Nucleus accumbens (tissue), 56 donors: Measurements from ENCODE around the gene C5orf24.
"Not testable (repeated sequence)": the region's sequence is repeated elsewhere in the genome, so short reads cannot be mapped to it uniquely, and the experiment has no call there.

ENCODE experiments used
- DNase-seq, 56 donors: peaks; one replicate each; lab custom pipeline; 2025; lab: John Stamatoyannopoulos, UW

Gene C5orf24

DNA sequence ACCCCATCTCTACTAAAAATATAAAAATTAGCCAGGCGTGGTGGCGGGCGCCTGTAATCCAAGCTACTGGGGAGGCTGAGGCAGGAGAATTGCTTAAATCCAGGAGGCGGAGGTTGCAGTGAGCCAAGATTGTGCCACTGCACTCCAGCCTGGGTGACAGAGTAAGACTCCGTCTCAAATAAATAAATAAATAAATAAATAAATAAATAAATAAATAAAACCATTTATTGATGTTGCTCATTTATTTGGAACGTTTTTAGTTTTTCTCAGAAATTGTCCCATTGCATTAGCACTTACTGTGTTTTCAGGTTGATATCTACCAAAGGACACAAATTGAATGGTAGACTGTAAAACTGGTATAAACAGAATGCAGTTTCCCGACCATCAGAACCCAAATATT is 10.7 kb downstream of the C5orf24 start:
- DNase-seq: not testable (repeated sequence)

DNA sequence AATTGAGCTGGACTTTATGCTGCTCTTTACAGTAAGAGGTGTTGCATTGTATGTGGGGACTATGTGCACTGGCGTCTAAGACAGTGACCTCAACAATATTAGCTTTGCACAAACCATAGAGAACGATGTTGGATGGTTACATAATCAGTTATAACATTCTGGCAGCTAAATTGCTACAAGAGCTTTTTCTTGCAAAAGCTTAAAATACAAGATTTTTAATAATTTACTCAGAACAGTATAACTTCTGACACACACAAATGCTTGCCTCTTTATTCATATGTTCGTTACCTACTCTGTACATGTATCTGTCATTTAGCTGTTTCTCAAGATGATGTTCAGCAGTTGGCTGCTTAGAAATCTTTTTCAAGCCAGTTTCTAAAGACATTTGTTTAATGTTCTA is 11.6 kb downstream of the C5orf24 start:
- no peak for DNase-seq

DNA sequence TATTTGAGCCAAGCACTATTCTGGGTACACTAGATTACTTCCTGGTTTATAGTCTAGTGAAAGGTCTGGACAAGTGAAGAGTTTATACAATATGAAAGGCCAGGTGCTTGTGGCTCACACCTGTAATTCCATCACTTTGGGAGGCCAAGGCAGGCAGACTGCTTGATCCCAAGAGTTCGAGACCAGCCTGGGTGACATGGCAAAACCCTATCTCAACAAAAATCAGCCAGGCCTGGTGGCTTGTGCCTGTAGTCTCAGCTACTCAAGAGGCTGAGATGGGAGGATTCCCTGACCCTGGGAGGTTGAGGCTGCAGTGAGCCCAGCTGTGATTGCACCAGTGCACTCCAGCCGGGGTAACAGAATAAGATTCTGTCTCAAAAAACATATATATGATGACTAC is 18.9 kb downstream of the C5orf24 start:
- no peak for DNase-seq

DNA sequence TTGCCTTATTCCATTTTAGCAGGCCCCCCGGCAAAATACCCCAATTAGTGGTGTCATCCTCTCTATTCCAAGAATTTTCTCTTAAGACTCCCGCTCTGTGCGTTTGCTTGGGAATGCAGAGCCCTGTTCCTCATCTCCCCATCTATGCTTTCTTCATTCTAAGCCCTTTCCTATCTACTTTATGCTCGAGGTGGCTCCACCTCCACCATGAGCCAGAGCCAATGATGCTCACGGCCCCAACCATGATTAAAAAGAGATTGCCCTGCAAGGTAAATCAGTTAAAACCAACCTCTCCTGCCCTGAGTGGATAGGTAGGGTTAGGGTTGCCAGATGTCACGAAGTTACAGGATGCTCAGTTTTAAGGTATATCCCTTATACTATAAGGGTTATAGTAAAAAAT is 27.7 kb downstream of the C5orf24 start:
- peak in 22 of 56 donors; percentile 2 to 58 (median 19) for DNase-seq

DNA sequence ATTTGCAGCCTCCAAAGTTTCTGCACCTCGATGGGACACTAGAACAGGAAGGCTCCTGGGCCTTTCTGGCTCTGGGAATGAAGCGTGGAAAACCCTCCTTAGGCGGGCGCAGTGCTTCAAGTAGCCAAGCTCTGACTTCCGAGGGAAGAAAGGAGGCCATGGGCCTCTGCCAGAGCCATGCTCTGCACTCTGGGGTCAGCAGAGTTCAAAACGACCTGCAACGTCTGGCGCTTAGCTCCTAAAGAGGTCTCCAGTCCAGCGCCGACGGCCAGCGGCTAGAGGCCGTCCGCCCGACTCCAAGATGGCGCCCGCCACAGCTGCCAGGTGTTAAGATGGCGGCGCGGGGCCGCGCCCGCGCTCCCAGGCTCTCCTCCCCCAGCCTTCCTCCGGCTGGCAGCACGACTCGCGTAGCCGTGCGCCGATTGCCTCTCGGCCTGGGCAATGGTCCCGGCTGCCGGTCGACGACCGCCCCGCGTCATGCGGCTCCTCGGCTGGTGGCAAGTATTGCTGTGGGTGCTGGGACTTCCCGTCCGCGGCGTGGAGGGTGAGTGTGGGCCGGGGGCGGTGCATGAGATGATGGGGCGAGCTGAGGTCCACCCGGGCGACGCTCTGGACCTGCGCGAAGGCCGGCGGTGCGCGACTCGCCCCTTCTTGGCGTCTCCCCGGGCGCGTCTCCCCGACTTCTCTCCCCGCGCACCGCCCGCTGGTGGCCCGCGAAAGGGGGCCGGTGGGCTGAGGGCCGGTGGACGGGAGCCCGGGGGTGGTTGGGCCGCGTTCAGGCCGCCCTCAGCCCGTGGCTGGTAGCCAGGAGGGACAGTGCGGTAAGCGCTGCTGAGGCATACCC is 28.4 kb downstream of the C5orf24 start, which contains the start of gene TXNDC15:
TSS of gene TXNDC15 (plus strand) at position 385 of the 844 bp plus-strand sequence. CDS start at position 442, 57 bp downstream.
- DNase-seq: peak in 55 of 56 donors; percentile 20 to 90 (median 79)

DNA sequence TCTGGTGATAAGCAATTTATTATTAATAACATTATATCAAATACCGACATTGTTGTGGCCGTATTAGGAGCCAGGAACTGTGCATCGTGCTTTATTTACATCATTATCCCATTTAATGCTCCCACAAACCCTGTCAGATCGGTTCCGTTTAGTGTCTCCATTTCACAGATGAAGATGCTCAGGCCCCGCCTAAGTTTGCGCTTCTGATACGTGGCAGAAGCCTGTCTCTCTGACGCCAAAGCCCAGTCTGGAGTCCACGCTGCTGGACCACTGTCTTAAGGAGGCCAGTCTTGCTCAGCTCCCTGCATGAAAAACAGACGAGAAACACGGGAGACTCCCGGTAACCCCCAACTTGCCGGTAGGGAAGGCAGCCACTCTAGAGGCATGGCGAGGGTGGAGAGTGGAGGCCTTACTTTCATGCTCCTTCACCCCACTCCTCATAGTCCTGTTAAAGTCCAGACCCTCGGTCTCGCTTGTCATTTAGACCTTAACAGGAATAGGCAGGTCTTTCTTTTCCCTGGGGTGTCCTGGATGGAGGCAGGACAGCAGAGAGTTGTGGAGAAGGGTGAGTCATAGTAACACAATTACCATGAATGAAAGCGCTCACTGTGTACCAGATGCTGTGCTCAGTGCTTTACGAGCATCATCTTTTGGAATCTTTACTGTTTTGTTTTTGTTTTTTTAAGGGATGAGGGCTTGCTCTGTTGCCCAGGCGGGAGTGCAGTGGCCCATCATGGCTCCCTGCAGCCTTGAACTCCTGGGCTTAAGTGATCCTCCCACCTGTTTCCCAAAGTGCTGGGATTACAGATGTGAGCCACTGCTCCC is 29.3 kb downstream of the C5orf24 start:
- peak in 51 of 56 donors; percentile 16 to 81 (median 59) for DNase-seq

DNA sequence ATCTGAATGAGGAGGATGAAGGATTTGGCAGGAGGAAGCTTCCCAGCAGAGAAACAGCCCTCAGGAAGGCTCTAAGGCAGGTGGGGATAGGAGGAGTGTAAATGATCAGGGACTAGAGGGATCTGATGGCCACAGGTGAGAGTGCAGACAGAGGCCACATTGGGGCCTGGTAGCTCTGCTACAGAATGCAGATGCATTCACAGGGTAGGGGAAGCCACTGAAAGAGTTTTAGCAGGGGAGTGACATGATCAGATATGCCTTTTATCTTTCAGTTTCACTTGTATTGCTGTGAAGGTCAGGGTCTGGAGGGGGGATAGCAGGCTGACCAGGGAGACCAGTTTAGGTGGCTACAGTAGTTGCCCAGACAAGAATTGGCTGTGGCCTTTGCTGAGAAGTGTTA is 31.4 kb downstream of the C5orf24 start:
- DNase-seq: no peak

DNA sequence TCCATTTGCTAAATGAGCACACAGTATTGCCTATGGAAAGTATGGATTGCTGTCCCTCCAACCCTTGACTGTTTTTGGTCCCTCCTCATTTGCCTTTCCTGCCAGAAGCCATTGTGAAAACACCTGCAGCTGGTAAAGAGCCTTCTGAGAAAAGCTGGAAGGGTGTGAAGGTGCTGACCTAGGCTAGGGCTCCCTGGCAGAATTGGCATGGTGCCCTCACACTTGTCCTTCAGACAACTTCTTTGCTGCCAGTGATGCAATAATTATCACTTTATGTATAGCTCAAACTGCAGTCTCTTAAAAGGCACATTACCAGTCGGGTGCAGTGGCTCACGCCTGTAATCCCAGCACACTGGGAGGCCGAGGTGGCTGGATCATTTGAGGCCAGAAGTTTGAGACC is 32.6 kb downstream of the C5orf24 start:
- no peak for DNase-seq

DNA sequence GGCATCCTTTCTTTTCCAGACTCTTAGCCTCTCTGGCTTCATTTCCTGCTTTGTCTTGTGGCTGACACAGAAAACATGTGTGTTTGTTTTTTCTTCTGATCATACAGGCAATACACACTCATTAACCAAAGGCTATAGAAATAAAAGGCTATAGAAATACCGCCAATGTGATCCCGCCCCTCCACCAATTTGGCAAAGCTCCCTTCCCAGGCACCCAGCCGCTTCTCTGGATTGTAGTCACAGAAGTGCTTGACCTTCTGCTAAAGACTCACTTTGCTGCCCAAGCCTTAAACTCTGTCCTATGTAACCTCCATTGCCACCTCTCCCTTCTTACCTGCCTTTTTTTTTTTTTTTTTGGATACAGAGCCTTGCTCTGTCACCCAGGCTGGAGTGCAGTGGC is 33.7 kb downstream of the C5orf24 start:
- no peak for DNase-seq

DNA sequence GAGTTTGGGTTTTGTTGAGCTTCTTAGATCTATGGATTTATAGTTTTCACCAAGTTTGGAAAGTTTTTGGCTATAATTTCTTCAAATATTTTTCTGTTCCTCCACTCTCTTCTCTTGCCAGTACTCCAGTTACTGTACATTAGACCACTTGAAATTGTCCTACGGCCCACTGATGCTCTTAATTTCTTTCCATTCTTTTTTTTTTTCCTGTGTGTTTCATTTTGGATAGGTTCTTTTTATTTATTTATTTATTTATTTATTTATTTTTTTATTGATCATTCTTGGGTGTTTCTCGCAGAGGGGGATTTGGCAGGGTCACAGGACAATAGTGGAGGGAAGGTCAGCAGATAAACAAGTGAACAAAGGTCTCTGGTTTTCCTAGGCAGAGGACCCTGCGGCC is 35.2 kb downstream of the C5orf24 start:
- DNase-seq: not testable (repeated sequence)

DNA sequence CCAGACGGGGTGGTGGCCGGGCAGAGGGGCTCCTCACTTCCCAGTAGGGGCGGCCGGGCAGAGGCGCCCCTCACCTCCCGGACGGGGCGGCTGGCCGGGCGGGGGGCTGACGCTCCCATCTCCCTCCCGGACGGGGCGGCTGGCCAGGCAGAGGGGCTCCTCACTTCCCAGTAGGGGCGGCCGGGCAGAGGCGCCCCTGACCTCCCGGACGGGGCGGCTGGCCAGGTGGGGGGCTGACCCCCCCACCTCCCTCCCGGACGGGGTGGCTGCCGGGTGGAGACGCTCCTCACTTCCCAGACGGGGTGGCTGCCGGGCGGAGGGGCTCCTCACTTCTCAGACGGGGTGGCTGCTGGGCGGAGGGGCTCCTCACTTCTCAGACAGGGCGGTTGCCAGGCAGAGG is 35.9 kb downstream of the C5orf24 start:
- DNase-seq: not testable (repeated sequence)

DNA sequence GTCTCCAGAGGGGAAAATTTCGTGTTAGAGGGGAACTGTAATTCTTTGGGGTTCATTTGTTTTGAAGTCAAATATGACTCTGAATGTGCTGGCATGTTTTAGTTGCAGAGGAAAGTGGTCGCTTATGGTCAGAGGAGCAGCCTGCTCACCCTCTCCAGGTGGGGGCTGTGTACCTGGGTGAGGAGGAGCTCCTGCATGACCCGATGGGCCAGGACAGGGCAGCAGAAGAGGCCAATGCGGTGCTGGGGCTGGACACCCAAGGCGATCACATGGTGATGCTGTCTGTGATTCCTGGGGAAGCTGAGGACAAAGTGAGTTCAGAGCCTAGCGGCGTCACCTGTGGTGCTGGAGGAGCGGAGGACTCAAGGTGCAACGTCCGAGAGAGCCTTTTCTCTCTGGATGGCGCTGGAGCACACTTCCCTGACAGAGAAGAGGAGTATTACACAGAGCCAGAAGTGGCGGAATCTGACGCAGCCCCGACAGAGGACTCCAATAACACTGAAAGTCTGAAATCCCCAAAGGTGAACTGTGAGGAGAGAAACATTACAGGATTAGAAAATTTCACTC is 41.9 kb downstream of the C5orf24 start:
- DNase-seq: no peak

DNA sequence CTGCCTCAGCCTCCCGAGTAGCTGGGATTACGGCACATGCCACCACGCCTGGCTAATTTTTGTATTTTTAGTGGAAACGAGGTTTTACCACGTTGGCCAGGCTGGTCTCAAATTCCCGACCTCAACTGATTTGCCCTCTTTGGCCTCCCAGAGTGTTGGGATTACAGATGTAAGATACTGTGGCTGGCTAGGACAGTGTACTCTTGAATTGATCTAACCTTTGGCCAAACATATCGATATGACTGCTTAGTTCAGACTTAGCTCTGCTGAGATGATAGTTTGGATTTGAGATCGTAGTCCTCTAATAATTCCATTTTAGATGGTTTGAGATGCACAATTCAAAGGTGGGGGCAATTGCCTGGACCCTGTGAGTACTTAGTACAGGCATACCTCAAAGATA is 43.6 kb downstream of the C5orf24 start:
- no peak for DNase-seq

DNA sequence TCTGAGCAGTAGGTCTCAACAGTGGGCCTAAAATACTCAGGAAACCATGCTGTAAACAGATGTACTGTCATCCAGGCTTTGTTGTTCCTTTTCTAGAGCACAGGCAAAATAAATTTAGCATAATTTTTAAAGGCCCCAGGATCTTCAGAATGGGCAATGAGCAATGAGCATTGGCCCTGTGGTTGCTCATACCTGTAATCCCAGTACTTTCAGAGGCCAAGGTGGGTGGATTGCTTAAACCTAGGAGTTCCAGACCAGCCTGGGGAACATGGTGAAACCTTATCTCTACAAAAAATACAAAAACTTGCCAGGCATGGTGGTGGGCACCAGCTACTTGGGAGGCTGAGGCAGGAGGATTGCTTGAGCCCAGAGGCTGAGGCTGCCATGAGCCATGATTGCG is 45.7 kb downstream of the C5orf24 start:
- DNase-seq: no peak

DNA sequence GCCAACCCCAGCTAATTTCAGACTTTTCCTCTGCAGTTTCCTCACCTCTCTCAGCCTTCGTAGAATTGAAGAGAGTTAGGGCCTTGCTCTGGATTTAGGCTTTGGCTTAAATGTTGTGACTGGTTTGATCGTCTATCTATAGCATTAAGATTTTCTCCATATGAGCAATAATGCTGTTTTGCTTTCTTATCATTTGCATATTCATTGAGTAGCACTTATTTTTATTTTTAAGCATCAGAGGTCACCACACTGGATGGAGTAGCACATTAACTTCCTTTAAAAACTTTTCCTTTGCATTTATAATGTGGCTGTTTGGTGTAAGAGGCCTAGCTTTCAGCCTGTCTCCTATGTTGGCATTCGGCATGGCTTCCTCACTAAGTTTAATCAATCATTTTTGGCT is 46.5 kb downstream of the C5orf24 start:
- no peak for DNase-seq

DNA sequence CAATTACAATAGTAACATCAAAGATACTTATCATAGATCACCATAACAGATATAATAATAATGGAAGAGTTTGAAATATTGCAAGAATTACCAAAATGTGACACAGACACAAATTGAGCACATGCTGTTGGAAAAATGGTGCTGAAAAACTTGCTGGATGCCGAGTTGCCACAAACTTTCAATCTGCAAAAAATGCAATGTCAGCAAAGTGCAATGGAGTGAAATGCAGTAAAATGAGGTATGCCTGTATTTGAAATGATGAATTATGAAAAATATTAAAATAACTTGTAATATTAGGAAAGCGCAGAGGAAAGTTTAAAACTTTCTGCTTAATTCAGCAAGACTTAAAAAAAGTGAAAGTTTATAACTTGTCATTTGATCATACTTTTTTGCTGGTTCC is 47.2 kb downstream of the C5orf24 start:
- no peak for DNase-seq

DNA sequence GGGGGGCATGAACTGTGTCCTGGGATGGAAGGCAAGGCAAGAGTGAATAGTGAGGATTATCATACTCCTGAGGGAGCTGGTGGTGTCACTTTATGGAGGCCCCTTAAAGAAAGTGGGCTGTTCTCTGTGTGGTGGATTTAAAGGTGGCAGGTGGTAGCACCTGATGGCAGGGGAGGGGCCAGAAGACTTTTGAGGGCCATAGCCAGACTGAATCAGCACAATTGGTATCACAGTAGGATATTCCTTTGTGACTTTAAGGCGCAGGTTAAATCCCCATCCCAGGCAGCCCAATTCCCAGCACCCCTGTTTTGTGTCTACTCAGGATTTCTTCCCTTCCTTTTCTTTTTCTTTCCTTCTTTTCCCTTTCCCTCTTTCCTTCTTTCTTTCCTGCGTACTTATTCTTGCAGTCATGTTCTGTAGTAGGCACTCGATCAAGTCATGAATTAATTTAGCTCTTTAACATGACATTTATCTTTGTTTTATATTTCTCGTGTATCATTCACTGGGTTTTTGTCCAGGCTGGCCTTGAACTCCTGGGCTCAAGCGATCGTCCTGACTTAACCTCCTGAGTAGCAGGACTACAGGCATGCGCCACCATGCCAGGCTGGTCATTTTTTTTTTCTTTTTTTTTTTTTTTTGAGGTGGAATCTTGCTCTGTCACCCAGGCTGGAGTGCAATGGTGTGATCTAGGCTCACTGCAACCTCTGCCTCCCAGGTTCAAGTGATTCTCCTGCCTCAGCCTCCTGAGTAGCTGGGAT is 48.2 kb downstream of the C5orf24 start:
- DNase-seq: no peak

DNA sequence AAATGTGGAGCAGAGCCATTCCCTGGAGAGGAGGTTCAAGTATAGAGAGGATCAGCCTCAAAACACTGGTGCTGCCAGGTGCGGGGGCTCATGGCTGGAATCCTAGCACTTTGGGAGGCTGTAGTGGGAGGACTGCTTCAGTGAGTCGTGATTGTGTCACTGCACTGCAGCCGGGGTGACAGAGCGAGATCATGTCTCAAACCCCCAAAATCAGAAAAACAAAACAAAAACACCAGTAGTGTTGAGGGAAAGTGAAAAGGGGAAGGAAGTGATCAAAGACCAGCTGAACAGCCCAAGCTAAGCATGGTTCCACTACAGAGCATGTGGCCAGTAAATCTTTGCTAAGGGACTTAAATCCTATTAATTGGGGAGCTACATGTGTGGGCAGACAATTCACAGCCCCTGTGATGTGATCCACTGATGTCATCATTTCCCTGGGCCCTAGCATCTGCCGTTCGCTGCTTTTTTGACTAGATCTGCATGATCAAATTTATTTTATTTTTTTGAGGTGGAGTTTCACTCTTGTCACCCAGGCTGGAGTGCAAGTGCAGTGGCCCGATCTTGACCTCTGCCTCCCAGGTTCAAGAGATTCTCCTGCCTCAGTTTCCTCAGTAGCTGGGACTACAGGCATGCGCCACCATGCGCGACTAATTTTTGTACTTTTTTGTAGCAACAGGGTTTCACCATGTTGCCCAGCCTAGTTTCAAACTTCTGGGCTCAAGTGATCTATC is 56.5 kb downstream of the C5orf24 start:
- DNase-seq: peak in 4 of 56 donors; percentile 6 to 13 (median 12)

DNA sequence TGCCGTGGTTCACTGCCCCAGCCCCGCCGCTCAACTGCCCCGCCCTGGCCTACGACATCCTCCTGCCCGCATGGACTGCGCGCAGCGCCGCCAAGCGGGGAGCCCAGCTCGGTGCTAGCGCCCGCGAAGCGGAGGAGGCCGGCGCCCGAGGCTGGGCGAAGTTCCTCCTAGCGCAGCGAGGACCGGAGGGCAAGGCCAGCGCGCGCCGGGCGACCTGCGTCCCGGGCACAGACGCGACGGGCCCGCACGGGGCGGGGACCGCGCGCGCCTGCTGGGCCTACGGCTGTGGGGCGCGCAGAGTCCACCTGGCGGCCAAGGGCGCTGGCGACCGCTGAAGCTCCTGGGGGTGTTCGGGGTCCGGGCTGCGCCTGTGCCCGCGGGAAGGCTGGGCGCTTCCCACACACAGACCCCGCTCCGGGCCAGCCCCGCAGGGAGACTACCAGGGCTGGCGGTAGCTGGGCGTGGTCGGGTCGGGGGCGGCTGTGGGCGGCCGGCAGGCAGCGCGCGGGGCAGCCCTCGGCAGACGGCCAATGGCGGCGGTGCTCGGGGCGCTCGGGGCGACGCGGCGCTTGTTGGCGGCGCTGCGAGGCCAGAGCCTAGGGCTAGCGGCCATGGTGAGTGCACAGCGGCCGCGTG is 59.0 kb downstream of the C5orf24 start, which contains the start of gene PCBD2:
TSS of gene PCBD2 (plus strand) at position 522 of the 636 bp plus-strand sequence. CDS start at position 531, 9 bp downstream.
- DNase-seq: peak in 55 of 56 donors; percentile 22 to 92 (median 79)
